ENCODE measurements around the gene GNAQ.
"Not testable (repeated sequence)": the region's sequence is repeated elsewhere in the genome, so short reads cannot be mapped to it uniquely, and the experiment has no call there.

Gene GNAQ

GRCh38 chr9:77759391-77759790 is 272.2 kb downstream of the GNAQ start:
- in situ Hi-C loops (cut with MboI; ENCODE audit: low sequenced_read_pairs), result no loop called here

GRCh38 chr9:77756449-77756848 is 275.2 kb downstream of the GNAQ start:
- in situ Hi-C loops (cut with MboI; ENCODE audit: low sequenced_read_pairs), result no loop called here

GRCh38 chr9:77753180-77753579 is 278.4 kb downstream of the GNAQ start:
- in situ Hi-C loops (cut with MboI; ENCODE audit: low sequenced_read_pairs), result no loop called here

- in situ Hi-C loops (cut with MboI; ENCODE audit: low sequenced_read_pairs), result no loop called here
Observed at GRCh38 chr9:77752554-77752953, 279.1 kb downstream of the GNAQ start.

- in situ Hi-C loops (cut with MboI; ENCODE audit: low sequenced_read_pairs), result no loop called here
Observed at GRCh38 chr9:77751341-77752091, 280.1 kb downstream of the GNAQ start.

- in situ Hi-C loops (cut with MboI; ENCODE audit: low sequenced_read_pairs), result no loop called here
Observed at GRCh38 chr9:77750981-77751340, 280.6 kb downstream of the GNAQ start.

GRCh38 chr9:77750284-77750683 is 281.3 kb downstream of the GNAQ start:
- in situ Hi-C loops (cut with MboI; ENCODE audit: low sequenced_read_pairs), result no loop called here

GRCh38 chr9:77748214-77748772 is 283.3 kb downstream of the GNAQ start:
- in situ Hi-C loops (cut with MboI; ENCODE audit: low sequenced_read_pairs), result no loop called here

- in situ Hi-C loops (cut with MboI; ENCODE audit: low sequenced_read_pairs), result no loop called here
Observed at GRCh38 chr9:77747163-77747562, 284.4 kb downstream of the GNAQ start.

GRCh38 chr9:77744841-77745430 is 286.7 kb downstream of the GNAQ start:
- in situ Hi-C loops (cut with MboI; ENCODE audit: low sequenced_read_pairs), result no loop called here

GRCh38 chr9:77743386-77743785 is 288.2 kb downstream of the GNAQ start:
- in situ Hi-C loops (cut with MboI; ENCODE audit: low sequenced_read_pairs), result no loop called here

- in situ Hi-C loops (cut with MboI; ENCODE audit: low sequenced_read_pairs), result no loop called here
Observed at GRCh38 chr9:77738932-77739331, 292.7 kb downstream of the GNAQ start.

- in situ Hi-C loops (cut with MboI; ENCODE audit: low sequenced_read_pairs), result no loop called here
Observed at GRCh38 chr9:77735494-77735893, 296.1 kb downstream of the GNAQ start.

GRCh38 chr9:77731930-77732329 is 299.7 kb downstream of the GNAQ start:
- in situ Hi-C loops (cut with MboI; ENCODE audit: low sequenced_read_pairs), result no loop called here

- in situ Hi-C loops (cut with MboI; ENCODE audit: low sequenced_read_pairs), result no loop called here
Observed at GRCh38 chr9:77731008-77731698, 300.5 kb downstream of the GNAQ start.

GRCh38 chr9:77729177-77729576 is 302.4 kb downstream of the GNAQ start:
- in situ Hi-C loops (cut with MboI; ENCODE audit: low sequenced_read_pairs), result no loop called here

- in situ Hi-C loops (cut with MboI; ENCODE audit: low sequenced_read_pairs), result no loop called here
Observed at GRCh38 chr9:77726814-77727213, 304.8 kb downstream of the GNAQ start.

GRCh38 chr9:77726289-77726688 is 305.3 kb downstream of the GNAQ start:
- in situ Hi-C loops (cut with MboI; ENCODE audit: low sequenced_read_pairs), result no loop called here

- in situ Hi-C loops (cut with MboI; ENCODE audit: low sequenced_read_pairs), result no loop called here
Observed at GRCh38 chr9:77725820-77726219, 305.8 kb downstream of the GNAQ start.

GRCh38 chr9:77725046-77725694 is 306.4 kb downstream of the GNAQ start:
- in situ Hi-C loops (cut with MboI; ENCODE audit: low sequenced_read_pairs), result no loop called here

- in situ Hi-C loops (cut with MboI; ENCODE audit: low sequenced_read_pairs), result not testable (repeated sequence)
Observed at GRCh38 chr9:77721156-77721555, 310.5 kb downstream of the GNAQ start.

Data from HL-60/S4 treated with phorbol 12-myristate 13-acetate at 8.2 ng/mL for 4 days and 3 days (cell line).